Bronchial epithelial cell (primary cell): ENCODE measurements around the gene HAUS7. TPM values are rescaled to one million over a fixed set of nuclear protein-coding genes. Genes with fewer than 3 reads are reported as not detected.

Source experiments
- DNase-seq: peaks from one replicate; pipeline ENCODE4 v3.0.0-alpha.2; 2010; ENCODE audit warnings: low read depth
- FAIRE-seq: peaks from 2 replicates; lab custom pipeline; 2011; peaks lifted over from hg19 to GRCh38; lab: Jason Lieb, UNC
- H3K27me3 ChIP-seq: 2 replicates; pipeline ENCODE4 v1.5.1; 2011; ENCODE audit warnings: low read length; ENCODE audit not compliant: control insufficient read depth, insufficient read depth
- H3K36me3 ChIP-seq: 2 replicates; pipeline ENCODE4 v1.5.1; 2011; ENCODE audit warnings: low read length; ENCODE audit not compliant: control insufficient read depth, insufficient read depth
- H3K4me3 ChIP-seq: 2 replicates; pipeline ENCODE4 v1.5.1; 2011; ENCODE audit warnings: mild to moderate bottlenecking, low read depth, low read length, control low read depth
- total RNA-seq: library from RNA; depleted of rRNA; stranded (reverse); fragments of >200 nt; gene quantifications from 2 replicates; pipeline ENCODE4 v1.2.1, GENCODE V29; 2014
- TF ChIP-seq, protein P1 (sequence below): IDR thresholded peaks from 2 replicates; pipeline ENCODE4 v1.5.1; 2011; ENCODE audit warnings: mild to moderate bottlenecking, moderate library complexity, low read length, control low read depth, inconsistent platforms; ENCODE audit not compliant: insufficient read depth, severe bottlenecking

HAUS7 gene
- total RNA-seq, 1 donor from 2014 or later = 7.4 TPM

DNA sequence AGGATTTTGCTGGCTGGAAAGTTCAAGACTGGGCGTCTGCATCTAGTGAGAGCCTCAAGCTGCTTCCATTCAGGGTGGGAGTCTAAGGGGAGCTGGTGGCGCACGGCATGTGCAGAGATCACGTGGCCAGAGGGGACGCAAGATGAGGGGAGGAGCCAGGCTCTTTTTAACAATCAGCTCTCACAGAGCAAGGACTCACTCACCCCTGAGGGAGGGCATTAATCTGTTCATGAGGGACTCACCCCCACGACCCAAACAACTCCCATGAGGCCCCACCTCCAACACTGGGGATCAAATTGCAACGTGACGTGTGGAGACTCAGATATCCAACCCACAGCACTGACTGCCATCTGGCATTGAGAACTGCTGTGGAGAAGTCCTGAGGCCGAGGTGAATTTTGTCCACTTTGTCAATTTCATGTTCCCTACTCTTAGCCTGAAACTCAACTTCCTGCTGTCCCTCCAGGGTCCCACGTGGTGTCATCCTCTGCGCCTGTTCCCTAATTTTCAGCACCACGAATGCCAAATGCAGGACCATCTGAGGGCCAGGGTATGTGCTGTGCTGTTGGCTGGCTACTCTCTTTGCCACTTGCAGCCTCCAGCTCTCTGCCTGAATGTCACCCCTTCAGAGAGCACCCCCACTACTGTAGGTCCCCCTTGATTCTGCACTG lies 53.5 kb downstream of the HAUS7 start:
- H3K4me3 ChIP-seq = no peak overlapping the region
- H3K36me3 ChIP-seq = no peaks in the 10 kb centered on the region
- FAIRE-seq (no peak), DNase-seq (no peak)
- H3K27me3 ChIP-seq = peaks cover 2% of the 10 kb centered on the region
- TF ChIP-seq, protein P1, sequence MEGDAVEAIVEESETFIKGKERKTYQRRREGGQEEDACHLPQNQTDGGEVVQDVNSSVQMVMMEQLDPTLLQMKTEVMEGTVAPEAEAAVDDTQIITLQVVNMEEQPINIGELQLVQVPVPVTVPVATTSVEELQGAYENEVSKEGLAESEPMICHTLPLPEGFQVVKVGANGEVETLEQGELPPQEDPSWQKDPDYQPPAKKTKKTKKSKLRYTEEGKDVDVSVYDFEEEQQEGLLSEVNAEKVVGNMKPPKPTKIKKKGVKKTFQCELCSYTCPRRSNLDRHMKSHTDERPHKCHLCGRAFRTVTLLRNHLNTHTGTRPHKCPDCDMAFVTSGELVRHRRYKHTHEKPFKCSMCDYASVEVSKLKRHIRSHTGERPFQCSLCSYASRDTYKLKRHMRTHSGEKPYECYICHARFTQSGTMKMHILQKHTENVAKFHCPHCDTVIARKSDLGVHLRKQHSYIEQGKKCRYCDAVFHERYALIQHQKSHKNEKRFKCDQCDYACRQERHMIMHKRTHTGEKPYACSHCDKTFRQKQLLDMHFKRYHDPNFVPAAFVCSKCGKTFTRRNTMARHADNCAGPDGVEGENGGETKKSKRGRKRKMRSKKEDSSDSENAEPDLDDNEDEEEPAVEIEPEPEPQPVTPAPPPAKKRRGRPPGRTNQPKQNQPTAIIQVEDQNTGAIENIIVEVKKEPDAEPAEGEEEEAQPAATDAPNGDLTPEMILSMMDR = no peak

DNA sequence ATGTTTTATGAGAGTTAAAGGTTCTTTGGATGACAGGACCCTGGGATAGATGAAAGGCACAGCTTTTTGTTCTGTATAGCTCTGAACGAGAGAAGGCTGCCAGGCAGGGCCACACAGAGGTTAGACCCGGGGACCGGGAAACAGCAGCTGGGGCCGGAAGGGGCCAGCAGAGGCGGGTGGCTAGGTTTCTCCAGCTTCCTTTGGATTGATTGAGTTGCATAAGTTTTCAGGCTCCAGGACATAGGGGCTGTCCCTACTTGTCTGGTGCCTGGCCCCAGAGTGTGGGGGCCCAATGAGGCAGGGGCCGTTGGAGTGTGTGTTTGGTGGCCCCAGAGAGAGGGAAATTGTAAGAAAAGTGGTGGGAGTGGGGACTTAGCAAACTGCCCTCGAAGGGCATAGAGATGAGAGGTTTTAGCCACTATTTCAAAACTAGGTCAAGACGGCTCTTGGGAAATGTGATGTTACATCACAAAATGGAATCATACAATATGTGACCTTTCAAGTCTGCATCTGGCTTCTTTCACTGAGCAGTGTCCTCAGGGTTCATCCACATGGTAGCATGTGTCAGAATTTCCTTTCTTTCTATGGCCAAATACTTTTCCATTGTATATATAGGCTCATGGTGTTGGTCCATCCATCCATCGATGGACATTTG lies 55.4 kb downstream of the HAUS7 start:
- no peak for DNase-seq
- no peaks in the 10 kb centered on the region for H3K36me3 ChIP-seq

DNA sequence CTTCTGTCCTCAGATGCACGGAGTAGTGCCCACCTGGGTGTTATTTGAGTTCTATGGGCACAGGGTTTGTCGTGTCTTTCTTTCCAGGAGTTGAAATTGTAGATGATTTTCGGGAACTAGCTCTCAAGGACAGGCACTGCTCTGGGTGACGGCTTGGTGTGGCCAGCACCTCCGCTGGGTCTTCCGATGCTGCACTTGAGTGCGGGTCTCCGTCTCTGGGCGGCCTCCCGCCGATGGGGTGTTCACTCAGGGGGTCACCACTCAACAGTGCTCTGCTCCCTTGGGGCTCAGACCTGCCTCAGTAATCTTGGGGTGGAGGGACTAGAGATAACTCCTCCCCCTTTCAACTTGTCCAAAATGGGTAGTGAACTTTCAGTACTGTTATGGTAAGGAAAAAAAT lies 56.6 kb downstream of the HAUS7 start:
- FAIRE-seq (no peak), DNase-seq (no peak)
- no peaks in the 10 kb centered on the region for H3K36me3 ChIP-seq
- no peak overlapping the region for H3K4me3 ChIP-seq
- H3K27me3 ChIP-seq = peaks cover 6% of the 10 kb centered on the region
- TF ChIP-seq, protein P1 = no peak

More for the DNA sequence above, 55.4 kb downstream of the HAUS7 start:
- H3K27me3 ChIP-seq = peaks cover 6% of the 10 kb centered on the region
- TF ChIP-seq, protein P1 = no peak
- no peak for FAIRE-seq
- no peak overlapping the region for H3K4me3 ChIP-seq

DNA sequence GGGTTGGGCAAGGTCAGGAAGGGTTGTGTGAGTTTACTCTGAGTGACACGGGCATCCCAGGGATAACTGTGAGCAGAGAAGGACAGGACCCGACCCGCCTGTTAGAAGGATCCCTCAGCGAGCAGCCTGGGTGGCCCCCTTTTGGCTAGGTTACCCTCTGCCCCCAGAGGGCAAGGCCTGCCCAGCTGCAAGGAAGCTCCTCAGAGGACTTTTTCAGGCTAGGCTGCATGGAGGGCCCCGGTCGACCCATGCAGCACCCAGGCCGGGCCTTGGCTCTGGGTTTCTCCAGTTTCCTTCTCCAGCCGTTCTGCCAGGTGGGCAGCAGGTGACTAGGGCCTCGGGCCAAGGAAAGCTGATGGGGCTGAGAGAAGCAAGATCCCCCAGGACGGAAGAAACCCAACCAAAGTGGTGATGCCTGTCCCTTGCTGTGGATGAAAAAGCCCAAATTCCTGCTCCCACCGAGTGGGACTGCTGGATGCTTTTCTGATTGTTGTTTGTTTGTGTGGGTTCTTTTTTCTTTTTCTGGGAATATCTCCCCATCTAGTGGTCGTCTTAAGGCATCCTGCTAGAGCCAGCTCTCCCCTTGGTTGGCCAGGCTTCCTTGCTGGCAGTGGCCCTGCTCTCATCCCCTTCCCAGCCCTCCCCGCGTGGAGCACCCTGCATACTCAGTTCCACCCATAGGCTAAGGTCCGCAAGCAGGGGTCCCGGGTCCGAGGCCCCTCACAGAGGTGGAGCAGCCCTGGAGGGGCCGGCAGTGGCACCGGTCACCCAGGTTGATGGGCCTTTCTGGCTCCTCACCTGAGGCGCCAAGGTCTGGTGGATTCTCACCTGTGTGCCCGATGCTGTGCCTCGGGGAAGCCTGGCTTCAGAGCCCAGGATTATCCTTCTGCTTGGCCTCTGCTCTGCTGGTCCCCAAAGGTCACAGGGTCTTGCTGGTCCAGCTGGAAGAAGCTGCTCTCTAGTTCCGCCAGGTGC lies 57.3 kb downstream of the HAUS7 start:
- DNase-seq (no peak), FAIRE-seq (no peak)
- H3K36me3 ChIP-seq = no peaks in the 10 kb centered on the region
- H3K27me3 ChIP-seq = peaks cover 6% of the 10 kb centered on the region
- TF ChIP-seq, protein P1 = no peak
- no peak overlapping the region for H3K4me3 ChIP-seq

DNA sequence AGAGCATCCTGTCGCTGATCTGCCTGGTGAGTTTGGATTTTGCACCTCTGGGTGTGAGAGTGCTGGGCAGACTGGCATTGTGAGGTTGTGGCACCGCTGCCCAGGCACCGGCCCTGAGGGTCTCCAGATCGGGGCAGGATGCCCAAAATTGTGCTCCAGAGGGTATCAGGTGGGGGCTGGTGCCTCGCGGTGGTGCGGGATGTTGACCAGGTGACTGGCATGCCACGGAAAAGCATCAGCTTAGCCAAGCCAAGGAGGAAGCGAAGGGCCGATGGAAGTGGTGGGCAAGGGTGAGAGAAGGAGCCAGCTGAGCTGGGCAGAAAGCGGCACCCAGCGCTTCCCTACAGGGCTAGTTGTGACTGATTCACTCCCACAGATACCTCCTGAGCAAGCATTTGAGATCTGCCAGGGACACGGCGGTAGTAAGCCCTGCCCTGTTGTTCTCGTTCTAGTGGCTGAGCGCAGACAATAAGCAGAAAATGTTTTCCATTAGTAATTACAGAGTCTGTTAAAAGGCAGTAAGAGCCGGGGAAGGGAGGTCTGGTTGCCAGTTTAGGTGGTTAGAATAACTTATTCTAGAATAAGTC lies 58.3 kb downstream of the HAUS7 start:
- DNase-seq = peak; percentile 8
- TF ChIP-seq, protein P1 = no peak
- no peak for FAIRE-seq
- Histone ChIP-seq H3K36me3 (no peaks in the 10 kb centered on the region), H3K4me3 (peak overlapping the region; percentile 23), H3K27me3 (peaks cover 6% of the 10 kb centered on the region)
